ENCODE measurements around the gene TCEANC.

GRCh38 chrX:13692771-13693231 lies 39.9 kb downstream of the TCEANC start:
- no peak for TF ChIP-seq EZH2phosphoT487 (IDR thresholded peaks at IDR 0.05; ENCODE audit: insufficient read depth, low read depth)
- TF ChIP-seq EZH2 (IDR thresholded peaks at IDR 0.05; ENCODE audit: insufficient read depth, poor library complexity, severe bottlenecking), result no peak

Data from GM23248 (cell line).